Stimulated activated naive B cell treated with anti-CD40 and anti-IgM and Interleukin-4, amounts not matched to agents 10 μg/mL and 1 μg/mL and 100 μg/mL, for 72 hours (primary cell): ENCODE results near the gene SERPINF2.

Experiments used
- ATAC-seq, 2 donors: fragments of 150-1000 bp; cut with Tn5 transposase; replicated peaks; 2 replicates each; pipeline ENCODE4 v1.10.0; 2021; ENCODE audit warnings: moderate library complexity in 1 of 2
- DNase-seq: peaks from one replicate; pipeline ENCODE4 v3.0.0; 2021
- H3K27ac Mint-ChIP-seq: one replicate; pipeline ENCODE4 v1.8.0; 2022; ENCODE audit warnings: mild to moderate bottlenecking, mixed read lengths
- H3K27me3 Mint-ChIP-seq, 2 donors: one replicate each; pipeline ENCODE4 v1.8.0; 2022; ENCODE audit warnings: mixed read lengths in 2 of 2
- H3K36me3 Mint-ChIP-seq, 2 donors: one replicate each; pipeline ENCODE4 v1.8.0; 2022; ENCODE audit warnings: mixed read lengths in 2 of 2, mild to moderate bottlenecking in 1 of 2
- H3K4me1 Mint-ChIP-seq, 2 donors: one replicate each; pipeline ENCODE4 v1.8.0; 2022; ENCODE audit warnings: mixed read lengths in 2 of 2, mild to moderate bottlenecking in 1 of 2
- H3K4me3 Mint-ChIP-seq, 2 donors: one replicate each; pipeline ENCODE4 v1.8.0; 2022; ENCODE audit warnings: mild to moderate bottlenecking in 2 of 2, mixed read lengths in 2 of 2, moderate library complexity in 1 of 2
- H3K9me3 Mint-ChIP-seq, 2 donors: one replicate each; pipeline ENCODE4 v1.8.0; 2022; ENCODE audit warnings: mixed read lengths in 2 of 2, mild to moderate bottlenecking in 1 of 2

The SERPINF2 gene

DNA sequence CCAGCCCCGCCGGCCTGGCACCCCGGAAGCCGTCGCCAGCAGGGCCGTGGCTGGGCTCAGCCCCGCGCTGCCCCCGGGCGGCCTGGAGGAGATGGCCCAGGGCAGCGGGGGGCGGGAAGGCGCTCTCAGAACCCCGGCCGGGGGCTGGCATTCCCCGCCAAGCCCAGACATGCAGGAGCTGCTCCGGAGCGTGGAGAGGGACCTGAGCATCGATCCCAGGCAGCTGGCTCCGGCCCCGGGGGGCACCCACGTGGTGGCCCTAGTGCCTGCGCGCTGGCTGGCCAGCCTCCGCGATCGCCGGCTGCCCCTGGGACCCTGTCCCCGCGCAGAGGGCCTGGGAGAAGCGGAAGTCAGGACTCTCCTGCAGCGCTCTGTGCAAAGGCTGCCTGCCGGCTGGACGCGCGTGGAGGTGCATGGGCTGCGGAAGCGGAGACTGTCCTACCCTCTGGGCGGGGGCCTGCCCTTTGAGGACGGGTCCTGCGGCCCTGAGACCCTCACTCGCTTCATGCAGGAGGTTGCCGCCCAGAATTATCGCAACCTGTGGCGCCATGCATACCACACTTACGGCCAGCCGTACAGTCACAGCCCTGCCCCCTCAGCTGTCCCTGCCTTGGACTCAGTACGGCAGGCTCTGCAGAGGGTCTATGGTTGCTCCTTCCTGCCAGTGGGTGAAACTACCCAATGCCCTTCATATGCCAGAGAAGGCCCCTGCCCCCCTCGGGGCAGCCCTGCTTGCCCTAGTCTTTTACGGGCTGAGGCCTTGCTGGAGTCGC, 17.6 kb upstream of the SERPINF2 start:
- DNase-seq, result no peak
- Mint-ChIP-seq H3K4me1 (peaks cover 28 to 53% of the 10 kb centered on the region in 2 donors), H3K27me3 (no peaks in the 10 kb centered on the region), H3K4me3 (peak overlapping the region; percentile 81 to 85), H3K27ac (peak overlapping the region; percentile 84), H3K9me3 (no peaks in the 10 kb centered on the region), H3K36me3 (peaks cover 16 to 22% of the 10 kb centered on the region in 2 donors)
- peak; percentile 63 to 66 for ATAC-seq

DNA sequence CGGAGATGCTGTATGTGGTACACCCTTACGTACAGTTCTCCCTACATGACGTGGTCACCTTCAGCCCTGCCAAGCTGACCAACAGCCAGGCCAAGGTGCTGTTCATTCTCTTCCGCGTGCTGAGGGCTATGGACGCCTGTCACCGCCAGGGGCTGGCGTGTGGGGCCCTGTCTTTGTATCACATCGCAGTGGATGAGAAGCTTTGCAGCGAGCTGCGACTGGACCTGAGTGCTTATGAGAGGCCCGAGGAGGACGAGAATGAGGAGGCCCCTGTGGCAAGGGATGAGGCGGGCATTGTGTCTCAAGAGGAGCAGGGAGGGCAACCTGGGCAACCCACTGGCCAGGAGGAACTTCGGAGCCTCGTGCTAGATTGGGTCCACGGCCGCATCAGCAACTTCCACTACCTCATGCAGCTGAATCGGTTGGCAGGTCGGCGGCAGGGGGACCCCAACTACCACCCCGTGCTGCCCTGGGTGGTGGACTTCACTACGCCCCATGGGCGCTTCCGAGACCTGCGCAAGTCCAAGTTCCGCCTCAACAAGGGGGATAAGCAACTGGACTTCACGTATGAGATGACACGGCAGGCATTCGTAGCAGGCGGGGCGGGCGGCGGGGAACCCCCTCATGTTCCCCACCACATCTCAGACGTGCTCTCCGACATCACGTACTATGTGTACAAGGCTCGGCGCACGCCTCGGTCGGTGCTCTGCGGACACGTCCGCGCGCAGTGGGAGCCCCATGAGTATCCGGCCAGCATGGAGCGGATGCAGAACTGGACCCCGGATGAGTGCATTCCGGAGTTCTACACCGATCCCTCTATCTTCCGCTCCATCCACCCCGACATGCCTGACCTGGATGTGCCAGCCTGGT, 16.8 kb upstream of the SERPINF2 start:
- DNase-seq, result no peak
- H3K4me3 Mint-ChIP-seq, result peak overlapping the region; percentile 81 to 85

DNA sequence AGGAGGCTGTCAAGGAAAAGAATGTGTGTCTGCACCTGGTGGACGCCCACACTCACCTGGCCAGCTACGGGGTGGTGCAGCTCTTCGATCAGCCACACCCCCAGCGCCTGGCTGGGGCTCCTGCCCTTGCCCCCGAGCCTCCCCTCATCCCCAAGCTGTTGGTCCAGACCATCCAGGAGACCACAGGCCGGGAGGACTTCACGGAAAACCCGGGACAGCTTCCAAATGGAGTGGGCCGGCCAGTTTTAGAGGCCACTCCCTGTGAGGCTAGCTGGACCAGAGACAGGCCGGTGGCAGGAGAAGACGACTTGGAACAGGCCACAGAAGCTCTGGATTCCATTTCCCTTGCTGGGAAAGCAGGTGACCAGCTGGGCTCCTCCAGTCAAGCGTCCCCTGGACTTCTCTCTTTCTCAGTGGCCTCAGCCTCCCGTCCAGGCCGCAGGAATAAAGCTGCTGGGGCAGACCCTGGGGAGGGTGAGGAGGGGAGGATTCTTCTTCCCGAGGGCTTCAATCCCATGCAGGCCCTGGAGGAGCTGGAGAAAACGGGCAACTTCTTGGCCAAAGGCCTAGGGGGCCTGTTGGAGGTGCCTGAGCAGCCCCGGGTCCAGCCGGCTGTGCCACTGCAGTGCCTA, 15.9 kb upstream of the SERPINF2 start:
- no peaks in the 10 kb centered on the region for H3K9me3 Mint-ChIP-seq
- H3K27ac Mint-ChIP-seq, result no peak overlapping the region
- no peak for DNase-seq
- peak overlapping the region in 1 of 2 donors; percentile 41 for H3K4me3 Mint-ChIP-seq
- H3K27me3 Mint-ChIP-seq, result no peaks in the 10 kb centered on the region
- H3K36me3 Mint-ChIP-seq, result peaks cover 17 to 26% of the 10 kb centered on the region in 2 donors
- no peak for ATAC-seq
- H3K4me1 Mint-ChIP-seq, result peaks cover 26 to 47% of the 10 kb centered on the region in 2 donors

More for the DNA sequence above, 16.8 kb upstream of the SERPINF2 start:
- Mint-ChIP-seq H3K4me1 (peaks cover 25 to 49% of the 10 kb centered on the region in 2 donors), H3K27ac (peak overlapping the region; percentile 84), H3K36me3 (peaks cover 17 to 23% of the 10 kb centered on the region in 2 donors), H3K9me3 (no peaks in the 10 kb centered on the region), H3K27me3 (no peaks in the 10 kb centered on the region)
- no peak for ATAC-seq

DNA sequence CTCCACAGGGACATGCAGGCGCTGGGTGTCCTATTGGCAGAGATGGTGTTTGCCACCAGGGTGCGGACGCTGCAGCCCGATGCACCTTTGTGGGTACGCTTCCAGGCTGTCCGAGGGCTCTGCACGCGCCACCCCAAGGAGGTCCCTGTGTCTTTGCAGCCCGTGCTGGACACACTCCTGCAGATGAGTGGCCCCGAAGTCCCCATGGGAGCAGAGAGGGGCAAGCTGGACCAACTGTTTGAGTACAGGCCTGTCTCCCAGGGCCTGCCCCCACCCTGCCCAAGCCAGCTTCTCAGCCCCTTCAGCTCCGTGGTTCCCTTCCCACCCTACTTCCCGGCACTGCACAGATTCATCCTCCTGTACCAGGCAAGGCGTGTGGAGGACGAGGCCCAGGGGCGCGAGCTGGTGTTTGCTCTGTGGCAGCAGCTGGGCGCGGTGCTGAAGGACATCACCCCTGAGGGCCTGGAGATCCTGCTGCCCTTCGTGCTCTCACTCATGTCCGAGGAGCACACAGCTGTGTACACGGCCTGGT, 15.3 kb upstream of the SERPINF2 start:
- Mint-ChIP-seq H3K4me3 (no peak overlapping the region), H3K9me3 (no peaks in the 10 kb centered on the region), H3K36me3 (peaks cover 17 to 28% of the 10 kb centered on the region in 2 donors), H3K27ac (no peak overlapping the region), H3K4me1 (peaks cover 26 to 49% of the 10 kb centered on the region in 2 donors), H3K27me3 (no peaks in the 10 kb centered on the region)
- no peak for DNase-seq
- no peak for ATAC-seq

DNA sequence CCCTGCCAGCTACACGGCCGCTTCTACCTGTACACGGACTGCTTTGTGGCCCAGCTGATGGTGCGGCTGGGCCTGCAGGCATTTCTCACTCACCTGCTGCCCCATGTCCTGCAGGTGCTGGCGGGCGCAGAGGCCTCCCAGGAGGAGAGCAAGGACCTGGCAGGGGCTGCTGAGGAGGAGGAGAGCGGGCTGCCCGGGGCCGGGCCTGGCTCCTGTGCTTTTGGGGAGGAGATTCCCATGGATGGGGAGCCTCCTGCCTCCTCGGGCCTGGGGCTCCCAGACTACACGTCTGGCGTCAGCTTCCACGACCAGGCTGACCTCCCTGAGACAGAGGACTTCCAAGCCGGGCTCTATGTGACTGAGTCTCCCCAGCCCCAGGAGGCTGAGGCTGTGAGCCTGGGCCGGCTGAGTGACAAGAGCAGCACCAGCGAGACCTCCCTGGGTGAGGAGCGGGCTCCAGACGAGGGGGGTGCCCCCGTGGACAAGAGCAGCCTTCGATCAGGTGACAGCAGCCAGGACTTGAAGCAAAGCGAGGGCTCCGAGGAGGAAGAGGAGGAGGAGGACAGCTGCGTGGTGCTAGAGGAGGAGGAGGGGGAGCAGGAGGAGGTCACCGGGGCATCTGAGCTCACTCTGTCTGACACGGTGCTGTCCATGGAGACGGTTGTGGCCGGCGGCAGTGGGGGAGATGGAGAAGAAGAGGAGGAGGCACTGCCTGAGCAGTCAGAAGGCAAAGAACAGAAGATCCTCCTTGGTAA, 14.6 kb upstream of the SERPINF2 start:
- Mint-ChIP-seq H3K27ac (peak overlapping the region; percentile 65), H3K27me3 (no peaks in the 10 kb centered on the region), H3K4me1 (peaks cover 28 to 49% of the 10 kb centered on the region in 2 donors), H3K36me3 (peaks cover 17 to 30% of the 10 kb centered on the region in 2 donors), H3K9me3 (no peaks in the 10 kb centered on the region), H3K4me3 (no peak overlapping the region)
- no peak for DNase-seq
- no peak for ATAC-seq

DNA sequence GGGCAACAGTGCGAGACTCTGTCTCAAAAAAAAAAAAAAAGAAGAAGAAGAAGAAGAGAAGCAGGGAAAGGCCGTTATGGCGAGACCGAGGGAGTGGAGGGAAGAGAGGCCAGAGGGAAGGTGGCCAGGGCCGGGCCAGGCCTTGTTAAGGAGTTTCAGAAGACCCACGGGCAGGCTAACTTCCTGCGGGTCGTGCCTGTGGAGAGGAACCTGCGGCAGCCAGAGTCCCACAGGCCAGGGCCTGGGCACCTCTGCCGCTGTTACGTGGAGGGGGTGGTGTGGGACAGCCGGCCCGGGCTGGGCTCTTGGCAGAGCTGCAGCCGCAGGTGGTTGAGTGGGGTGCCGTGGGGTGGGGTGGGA, 12.7 kb upstream of the SERPINF2 start:
- peaks cover 26 to 45% of the 10 kb centered on the region in 2 donors for H3K36me3 Mint-ChIP-seq
- no peaks in the 10 kb centered on the region for H3K9me3 Mint-ChIP-seq
- peak overlapping the region; percentile 84 for H3K27ac Mint-ChIP-seq
- DNase-seq (no peak), ATAC-seq (no peak)
- no peak overlapping the region for H3K4me3 Mint-ChIP-seq
- no peaks in the 10 kb centered on the region for H3K27me3 Mint-ChIP-seq
- peaks cover 35 to 64% of the 10 kb centered on the region in 2 donors for H3K4me1 Mint-ChIP-seq

DNA sequence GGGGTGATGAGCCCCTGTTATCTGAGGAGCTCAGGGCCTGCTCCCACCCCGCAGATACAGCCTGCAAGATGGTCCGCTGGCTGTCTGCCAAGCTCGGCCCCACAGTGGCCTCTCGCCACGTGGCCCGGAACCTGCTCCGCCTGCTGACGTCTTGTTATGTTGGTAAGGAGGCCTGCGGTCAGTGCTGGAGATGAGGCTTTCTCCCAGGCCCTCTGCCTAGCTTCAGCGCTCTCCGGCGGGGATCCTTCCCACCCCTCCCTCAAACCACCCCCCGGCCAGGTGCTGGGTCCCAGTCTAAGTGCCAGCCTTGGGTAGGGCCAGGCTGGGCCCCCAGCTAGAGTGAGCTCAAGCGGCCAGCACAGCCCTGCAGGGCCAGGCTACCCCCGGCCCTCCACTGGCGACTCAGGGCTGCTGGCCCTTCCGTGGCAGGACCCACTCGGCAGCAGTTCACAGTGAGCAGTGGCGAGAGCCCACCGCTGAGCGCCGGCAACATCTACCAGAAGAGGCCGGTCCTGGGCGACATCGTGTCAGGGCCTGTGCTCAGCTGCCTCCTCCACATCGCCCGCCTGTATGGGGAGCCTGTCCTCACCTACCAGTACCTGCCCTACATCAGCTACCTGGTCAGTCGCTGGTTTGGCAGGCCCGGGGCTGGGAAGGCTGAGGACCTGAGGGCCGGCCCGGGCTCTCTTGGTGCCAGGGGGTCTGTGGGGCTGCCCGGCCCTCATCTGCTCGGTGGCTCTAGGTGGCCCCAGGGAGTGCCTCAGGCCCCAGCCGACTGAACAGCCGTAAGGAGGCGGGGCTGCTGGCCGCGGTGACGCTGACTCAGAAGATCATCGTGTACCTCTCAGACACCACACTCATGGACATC, 12.1 kb upstream of the SERPINF2 start:
- DNase-seq (no peak), ATAC-seq (no peak)
- H3K36me3 Mint-ChIP-seq, result peaks cover 26 to 45% of the 10 kb centered on the region in 2 donors
- no peak overlapping the region for H3K27ac Mint-ChIP-seq
- no peaks in the 10 kb centered on the region for H3K27me3 Mint-ChIP-seq
- H3K4me3 Mint-ChIP-seq, result no peak overlapping the region
- H3K9me3 Mint-ChIP-seq, result no peaks in the 10 kb centered on the region
- H3K4me1 Mint-ChIP-seq, result peaks cover 32 to 65% of the 10 kb centered on the region in 2 donors

DNA sequence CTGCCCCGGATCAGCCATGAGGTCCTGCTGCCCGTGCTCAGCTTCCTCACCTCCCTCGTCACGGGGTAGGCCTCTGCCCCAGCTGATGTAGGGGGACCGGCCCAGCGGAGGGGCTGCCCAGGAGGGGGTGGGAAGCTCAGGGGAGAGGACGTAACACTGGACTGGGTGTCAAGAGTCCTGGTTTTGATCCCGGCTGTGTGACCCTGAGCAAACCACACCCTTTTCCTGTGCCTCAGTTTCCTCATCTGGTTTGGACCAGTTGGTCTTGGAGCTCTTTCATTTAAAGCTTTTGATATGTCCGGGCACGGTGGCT, 11.5 kb upstream of the SERPINF2 start:
- Mint-ChIP-seq H3K4me3 (no peak overlapping the region), H3K4me1 (peaks cover 30 to 63% of the 10 kb centered on the region in 2 donors), H3K27ac (no peak overlapping the region), H3K9me3 (no peaks in the 10 kb centered on the region), H3K36me3 (peaks cover 27 to 46% of the 10 kb centered on the region in 2 donors), H3K27me3 (no peaks in the 10 kb centered on the region)
- DNase-seq (no peak), ATAC-seq (no peak)

DNA sequence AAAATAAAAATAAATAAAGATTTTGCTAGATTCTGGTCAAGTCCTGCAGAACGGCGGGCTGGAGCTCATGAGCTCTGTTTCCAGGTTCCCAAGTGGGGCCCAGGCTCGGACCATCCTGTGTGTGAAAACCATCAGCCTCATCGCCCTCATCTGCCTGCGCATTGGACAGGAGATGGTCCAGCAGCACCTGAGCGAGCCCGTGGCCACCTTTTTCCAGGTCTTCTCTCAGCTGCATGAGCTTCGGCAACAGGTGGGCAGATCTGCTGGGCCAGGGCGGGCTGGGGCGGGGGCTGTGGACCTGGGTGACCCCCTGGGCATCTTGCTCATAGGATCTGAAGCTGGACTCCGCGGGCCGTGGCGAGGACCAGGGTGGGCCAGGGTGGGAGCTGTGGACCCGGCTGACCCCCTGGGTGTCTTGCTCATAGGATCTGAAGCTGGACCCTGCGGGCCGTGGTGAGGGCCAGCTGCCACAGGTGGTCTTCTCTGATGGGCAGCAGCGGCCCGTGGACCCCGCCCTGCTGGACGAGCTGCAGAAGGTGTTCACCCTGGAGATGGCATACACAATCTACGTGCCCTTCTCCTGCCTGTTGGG, 10.3 kb upstream of the SERPINF2 start:
- Mint-ChIP-seq H3K36me3 (peaks cover 37 to 56% of the 10 kb centered on the region in 2 donors), H3K4me3 (peak overlapping the region in 1 of 2 donors; percentile 56), H3K27ac (peak overlapping the region; percentile 69), H3K4me1 (peaks cover 33 to 73% of the 10 kb centered on the region in 2 donors), H3K27me3 (no peaks in the 10 kb centered on the region), H3K9me3 (no peaks in the 10 kb centered on the region)
- DNase-seq (no peak), ATAC-seq (no peak)

DNA sequence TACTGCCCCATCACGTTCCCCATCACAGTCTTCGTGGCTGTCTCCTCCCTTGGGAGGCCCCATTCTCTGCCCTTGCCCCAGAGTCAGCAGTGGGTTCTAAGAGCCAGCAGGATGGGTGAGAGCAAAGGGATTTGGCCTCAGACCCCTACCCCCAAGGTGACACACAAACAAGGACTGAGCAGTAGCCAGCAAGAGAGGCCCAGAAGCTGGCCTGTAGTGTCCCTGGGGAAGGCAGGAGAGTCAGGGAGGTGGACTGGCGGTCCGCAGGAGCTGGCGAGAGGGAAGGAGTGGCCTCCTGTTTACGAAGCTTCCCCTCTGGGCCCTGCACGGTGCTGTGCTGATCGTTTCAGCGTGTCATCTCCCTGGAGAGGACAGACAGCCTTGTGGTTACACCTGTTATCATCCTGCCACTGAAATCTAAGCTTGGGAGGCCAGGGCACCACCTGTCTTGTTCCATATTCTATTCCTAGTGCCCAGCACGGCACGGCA, 9.8 kb upstream of the SERPINF2 start:
- peaks cover 33 to 70% of the 10 kb centered on the region in 2 donors for H3K4me1 Mint-ChIP-seq

DNA sequence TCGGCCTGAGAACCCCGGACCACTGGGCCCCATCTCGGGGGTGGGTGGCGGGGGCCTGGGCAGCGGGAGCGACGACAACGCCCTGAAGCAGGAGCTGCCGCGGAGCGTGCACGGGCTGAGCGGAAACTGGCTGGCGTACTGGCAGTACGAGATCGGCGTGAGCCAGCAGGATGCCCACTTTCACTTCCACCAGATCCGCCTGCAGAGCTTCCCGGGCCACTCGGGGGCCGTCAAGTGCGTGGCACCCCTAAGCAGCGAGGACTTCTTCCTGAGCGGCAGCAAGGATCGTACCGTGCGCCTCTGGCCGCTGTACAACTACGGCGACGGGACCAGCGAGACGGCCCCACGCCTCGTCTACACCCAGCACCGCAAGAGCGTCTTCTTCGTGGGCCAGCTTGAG, 8.9 kb upstream of the SERPINF2 start:
- DNase-seq, result no peak
- peaks cover 0 to 2% of the 10 kb centered on the region in 2 donors for H3K9me3 Mint-ChIP-seq
- peaks cover 42 to 60% of the 10 kb centered on the region in 2 donors for H3K36me3 Mint-ChIP-seq
- peaks cover 29 to 61% of the 10 kb centered on the region in 2 donors for H3K4me1 Mint-ChIP-seq
- no peak overlapping the region for H3K27ac Mint-ChIP-seq
- no peak overlapping the region for H3K4me3 Mint-ChIP-seq
- H3K27me3 Mint-ChIP-seq, result no peaks in the 10 kb centered on the region
- no peak for ATAC-seq

More for the DNA sequence above, 9.8 kb upstream of the SERPINF2 start:
- Mint-ChIP-seq H3K27me3 (no peaks in the 10 kb centered on the region), H3K36me3 (peaks cover 40 to 59% of the 10 kb centered on the region in 2 donors), H3K9me3 (no peaks in the 10 kb centered on the region), H3K27ac (peak overlapping the region; percentile 69), H3K4me3 (peak overlapping the region; percentile 34 to 56)
- DNase-seq (peak; percentile 47), ATAC-seq (peak; percentile 84 to 88)

DNA sequence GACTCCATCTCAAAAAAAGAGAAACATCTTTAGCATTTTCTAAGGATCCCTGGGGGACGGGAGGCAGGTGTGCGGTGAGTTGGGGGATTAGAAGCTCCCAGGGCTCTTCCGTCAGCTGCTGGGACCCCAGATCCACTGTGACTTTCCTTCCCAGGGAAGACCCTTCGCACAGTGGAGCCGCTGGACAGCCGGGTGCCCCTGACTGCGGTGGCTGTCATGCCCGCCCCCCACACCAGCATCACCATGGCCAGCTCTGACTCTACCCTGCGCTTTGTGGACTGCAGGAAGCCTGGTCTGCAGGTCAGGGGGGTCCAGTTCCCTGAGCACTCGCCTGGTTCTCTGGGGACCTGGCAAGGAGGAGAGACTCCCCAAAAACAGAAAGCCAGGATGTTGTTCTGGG, 7.3 kb upstream of the SERPINF2 start:
- peaks cover 22 to 48% of the 10 kb centered on the region in 2 donors for H3K4me1 Mint-ChIP-seq
- H3K27me3 Mint-ChIP-seq, result no peaks in the 10 kb centered on the region
- DNase-seq (no peak), ATAC-seq (no peak)
- H3K36me3 Mint-ChIP-seq, result peaks cover 37 to 50% of the 10 kb centered on the region in 2 donors
- no peak overlapping the region for H3K4me3 Mint-ChIP-seq
- H3K9me3 Mint-ChIP-seq, result peaks cover 0 to 2% of the 10 kb centered on the region in 2 donors
- no peak overlapping the region for H3K27ac Mint-ChIP-seq
